Activated CD4-positive, alpha-beta T cell treated with anti-CD3 and anti-CD28 coated beads for 48 hours (primary cell): ENCODE data around the gene TTC13.

Source experiments
- DNase-seq: peaks from one replicate; pipeline ENCODE4 v3.0.0-alpha.2; 2020

TTC13 gene

DNA sequence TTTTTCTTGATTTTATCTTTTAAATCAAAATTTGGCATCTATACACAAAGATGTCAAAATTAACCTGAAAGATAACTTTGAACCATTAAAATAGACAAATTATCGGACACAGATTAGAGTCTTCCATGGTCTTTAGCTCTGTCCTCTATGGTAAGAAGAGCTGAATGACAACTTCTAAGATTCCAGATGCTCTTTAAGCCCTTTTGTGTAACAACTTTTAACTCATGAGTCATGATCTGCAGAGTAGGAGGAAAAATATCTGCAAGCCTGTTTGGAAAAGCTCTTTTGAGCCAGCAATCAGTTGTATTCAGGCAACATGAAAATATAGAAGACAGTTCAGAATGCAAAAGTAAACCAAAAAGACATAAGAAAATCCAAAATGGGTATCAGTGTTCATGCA, 37.8 kb downstream of the TTC13 start:
- DNase-seq: no peak

DNA sequence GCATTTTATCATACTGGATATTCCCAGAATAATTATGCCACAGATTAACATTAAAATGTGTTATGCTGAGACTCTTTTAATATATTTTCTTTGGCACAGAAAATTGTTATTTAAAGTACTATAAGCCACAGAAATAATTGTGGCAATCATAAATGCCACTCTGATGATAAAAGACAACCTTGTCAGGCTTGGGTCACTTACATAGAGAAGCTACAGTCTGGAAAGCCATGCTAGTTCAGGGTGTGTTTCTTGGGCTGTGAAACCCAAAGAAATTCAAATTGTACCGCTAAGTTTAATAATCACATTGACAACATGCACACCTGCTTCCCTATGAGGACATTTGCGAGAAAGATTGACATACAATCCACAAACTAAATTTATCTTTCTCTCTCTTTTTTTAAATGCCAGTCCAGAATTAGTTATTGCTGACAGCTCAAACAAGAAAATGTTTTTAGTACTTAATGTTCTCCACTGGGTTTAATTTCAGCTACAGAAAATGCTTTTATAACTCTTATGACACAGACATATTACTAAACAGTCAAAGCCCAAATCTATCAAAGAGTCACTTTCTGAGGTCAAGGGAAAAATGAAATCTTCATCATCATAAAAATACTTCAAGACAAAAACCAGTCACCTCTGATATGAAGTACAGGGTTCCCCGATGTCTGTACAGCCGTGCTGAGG, 38.7 kb downstream of the TTC13 start:
- DNase-seq: no peak

DNA sequence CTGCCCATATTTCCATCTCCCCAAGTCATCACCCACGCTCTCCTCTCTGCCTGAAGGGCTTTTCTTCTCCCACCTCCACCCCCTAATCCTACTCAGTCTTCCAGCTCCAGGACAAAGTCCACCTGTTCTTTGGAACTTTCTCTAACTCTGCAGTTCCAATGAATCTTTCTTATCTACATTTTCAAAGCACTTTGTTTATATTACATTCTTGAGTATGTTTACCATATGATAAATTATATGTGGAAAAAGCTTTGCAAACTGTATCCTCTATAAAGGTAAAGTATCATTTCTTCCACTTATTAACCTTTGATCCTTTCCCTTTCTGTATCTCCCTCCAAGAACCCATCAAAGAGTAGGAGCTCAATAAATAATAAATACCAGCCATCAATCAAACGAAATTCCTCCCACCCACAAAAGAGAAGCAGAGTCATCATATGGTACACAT, 39.7 kb downstream of the TTC13 start:
- DNase-seq: no peak

DNA sequence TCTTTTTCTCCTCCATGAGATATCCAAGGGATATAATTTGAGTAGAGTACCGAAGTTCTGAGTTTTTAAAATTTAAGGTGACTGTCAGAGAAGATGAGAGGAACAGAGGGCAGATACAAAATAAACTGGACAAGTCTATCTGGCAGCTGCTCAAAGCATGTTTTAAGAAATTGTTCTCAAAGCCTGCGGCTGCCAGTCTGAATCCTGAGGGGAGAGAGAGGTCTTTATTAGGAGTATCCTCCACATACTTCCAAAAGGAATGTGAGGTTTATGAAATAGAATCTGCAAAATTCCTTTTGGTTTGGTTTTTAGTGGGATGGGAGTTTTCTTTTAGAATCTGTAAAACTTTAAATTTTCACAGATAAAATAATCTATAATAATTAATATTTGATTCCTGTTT, 41.3 kb downstream of the TTC13 start:
- no peak for DNase-seq

DNA sequence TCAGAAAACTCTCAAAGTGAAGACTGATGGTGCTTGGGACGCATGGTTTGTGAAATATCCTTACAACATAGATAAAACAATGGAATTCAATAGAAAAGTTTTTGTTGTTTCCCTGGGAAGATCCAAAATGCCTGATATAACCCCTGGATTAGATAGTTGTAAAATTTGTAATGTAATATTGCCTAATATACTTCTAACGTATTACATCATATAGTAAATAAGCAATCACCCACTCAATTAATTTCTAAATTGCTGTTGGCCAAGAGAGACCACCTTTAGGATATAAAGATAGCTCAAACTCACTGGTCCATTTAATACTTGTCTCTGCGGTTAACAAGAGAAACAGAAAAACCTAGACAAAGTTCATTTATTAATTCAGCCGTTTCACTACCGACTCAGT, 42.2 kb downstream of the TTC13 start:
- DNase-seq: no peak

DNA sequence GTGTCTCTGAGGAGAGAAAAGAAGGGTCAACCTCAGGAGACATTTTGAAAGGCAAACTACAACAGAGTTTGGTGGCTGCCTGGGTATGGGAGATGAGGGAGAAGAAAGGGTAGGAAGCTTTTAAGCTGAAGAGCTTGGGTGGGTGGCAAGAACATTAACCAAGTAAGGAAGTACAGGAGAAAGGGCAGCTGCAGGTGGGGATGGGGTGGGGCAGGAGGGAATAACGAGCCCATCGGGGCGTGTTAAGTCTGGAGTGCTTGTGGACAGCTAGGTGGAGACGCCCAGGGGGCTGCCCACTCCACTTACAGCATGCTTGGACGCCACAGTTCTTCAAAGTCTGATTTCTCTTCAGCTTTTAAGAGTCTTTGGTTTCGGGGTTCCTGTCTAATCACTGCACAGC, 42.8 kb downstream of the TTC13 start:
- DNase-seq: no peak

DNA sequence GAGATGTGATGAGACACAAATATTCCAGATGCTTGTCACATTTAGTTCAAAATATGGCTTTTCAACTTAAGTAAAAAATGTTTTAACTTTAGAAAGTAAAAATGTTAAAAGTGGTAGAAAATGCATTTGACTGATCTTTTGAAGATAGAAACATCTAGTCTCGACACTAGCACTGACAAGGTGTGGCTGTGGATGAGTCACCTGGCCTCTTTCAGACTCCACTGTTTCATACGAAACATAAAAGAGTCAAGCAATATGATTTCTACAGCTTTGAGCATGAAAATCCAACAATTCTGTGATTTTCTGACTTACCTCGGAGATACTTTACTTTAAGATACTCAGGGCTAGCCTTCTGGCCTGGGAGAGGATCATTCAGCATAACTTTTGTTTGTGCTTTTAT, 47.7 kb downstream of the TTC13 start:
- DNase-seq: no peak

DNA sequence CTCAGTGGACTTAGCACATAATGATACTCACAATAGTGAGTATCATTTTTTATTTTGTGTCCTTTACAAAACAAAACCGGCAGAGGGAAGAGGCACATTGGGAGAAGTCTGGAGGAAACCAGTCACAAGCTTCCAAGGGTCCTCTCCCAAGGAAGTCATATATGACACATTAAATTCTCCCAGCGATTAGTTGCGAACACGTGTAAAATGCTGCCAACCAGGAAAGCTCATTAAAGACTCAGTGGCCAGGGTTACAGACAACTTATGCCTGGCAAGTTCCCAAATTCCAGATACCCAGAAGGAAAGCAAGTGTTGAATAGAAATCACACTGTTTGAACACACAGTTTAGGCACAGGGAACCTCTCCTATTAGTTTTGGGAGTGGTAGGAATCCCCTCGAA, 52.5 kb downstream of the TTC13 start:
- no peak for DNase-seq

DNA sequence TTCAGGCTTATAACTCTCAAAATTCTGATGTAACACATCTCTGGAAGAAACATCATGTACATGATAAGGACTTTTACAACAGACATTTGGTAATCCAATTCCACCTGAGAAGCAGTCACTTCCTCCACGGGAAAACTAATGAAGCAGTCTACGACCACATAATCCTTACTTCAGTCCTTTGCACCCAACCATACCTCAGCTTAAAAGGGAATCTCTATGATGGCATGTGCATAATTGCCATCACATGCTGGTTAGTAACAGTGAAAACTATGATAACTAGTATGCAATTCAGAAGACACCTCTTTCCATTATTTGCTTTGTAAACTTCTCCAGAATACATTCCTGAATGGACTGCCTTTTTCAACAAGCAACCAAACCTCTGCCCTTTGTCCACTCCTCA, 53.1 kb downstream of the TTC13 start:
- no peak for DNase-seq

DNA sequence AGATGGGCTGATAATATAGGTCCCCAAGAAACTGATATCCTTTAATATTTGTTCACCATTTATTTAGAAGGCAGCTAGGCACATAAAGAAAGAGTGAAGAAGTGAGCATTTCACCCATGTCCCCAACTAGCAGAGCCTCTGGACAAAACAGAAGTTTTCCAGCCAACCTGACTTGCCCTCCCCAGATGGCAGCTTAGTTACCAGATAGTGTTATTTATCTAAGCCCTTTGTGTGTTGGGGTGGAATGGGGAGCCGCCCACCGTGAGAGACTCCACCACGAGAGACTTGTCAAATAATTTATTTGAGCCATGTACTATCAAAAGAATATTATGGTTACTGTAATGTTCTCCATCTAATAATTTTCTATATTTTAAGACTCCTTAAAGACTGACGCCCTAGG, 55.5 kb downstream of the TTC13 start:
- DNase-seq: no peak

DNA sequence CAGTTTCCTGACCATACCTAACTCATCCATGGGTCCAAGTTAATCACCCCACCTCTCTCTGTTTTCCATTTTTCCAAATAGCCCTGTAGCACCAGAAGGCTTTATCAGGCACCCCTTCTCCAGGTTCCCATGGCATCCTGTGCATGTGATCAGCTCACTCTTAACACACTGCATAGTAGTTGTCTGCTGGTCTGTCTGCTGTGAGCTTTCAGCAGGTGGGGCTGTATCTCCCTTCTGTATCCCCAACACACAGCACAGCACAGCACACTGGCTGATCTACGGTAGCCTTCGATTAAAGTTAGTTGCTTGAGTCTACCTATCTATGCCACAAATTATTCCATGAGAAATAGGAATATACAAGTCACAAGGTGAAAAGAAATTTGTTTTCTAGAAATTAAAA, 56.0 kb downstream of the TTC13 start:
- DNase-seq: no peak

DNA sequence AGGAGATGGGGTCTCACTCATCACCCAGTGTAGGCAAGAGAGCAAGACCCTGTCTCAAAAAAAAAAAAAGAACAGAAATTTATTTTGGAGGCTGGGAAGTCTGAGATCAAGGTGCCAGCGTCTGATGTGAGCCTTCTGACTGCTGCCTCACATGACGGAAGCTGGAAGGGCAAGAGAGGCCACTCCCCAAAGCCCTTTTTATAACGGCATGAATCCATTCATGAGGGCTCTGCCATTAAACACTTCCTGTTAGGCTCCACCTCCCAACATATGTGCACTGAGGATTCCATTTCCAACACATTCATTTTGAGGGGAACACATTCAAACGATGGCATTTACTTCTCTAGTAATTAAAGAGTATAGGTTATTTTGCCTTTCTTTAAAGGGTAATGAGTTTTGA, 59.5 kb downstream of the TTC13 start:
- no peak for DNase-seq

DNA sequence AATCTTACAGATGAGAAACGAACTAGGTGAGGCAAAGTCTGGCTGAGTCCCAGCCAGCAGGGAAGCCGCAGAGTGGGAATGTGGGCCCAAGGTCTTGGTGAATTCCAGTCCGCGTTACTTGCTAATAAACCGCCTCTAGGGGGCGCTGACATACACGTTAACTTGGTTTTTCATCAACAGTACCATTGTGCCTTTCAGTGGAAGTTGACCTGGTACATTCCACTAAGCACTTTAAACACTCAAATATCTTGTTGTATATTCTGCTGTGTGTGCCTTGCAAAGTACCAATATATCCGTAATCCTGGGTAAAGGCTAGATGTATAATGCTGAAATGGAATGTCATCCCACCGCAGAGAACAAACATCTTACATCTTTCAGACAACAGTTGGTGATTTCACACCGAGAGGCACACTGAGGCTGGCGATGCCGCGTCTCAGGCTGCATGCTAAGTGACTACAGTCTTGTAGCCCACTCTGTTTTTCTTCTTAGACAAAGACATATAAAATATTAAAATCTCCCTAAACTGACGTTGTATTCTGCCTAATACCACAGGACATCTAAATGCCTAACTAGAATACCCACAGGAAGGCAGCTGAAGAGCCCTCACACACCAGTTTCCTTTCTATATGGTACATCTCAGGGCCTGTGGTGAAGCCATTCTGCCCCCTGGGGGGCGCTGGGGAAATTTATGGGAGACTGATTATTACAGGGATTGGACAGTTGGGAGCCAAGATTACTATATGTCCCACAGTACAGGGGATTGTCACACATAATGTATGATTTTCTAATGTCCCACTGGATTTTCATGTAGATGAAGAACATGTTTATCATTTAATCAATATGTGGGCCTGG, 61.2 kb downstream of the TTC13 start:
- peak; percentile 82 for DNase-seq

DNA sequence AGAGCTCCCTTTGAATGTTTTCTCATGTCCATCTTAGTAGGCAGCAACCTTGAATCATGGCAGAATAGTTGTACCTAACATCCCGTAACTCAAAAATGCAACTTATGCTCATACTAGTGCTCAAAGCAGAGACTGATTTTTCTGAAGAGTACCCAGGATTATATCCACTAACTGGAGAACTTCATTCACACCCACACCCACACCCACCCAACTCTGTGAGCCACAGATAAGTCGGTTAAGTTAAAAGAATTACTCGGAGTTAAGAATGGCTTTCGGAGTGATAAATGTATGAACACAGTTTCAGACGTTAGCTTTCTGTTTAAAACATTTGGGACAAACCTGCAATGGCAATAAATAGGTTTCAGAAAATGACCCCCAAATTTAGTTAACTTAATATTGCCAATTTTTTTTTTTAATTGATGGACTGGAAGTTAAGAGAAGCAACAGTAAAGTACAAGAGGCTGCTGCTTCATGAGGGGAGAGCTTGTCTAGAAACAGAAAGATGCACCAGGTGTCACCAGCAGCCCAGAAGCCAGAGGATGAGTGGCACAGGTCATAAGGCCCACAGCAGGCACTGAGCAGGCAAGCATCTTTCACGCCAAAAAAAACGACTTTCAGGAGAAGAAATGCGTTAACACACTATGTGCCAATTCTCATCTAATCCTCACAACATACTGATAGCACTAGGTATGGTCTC, 61.9 kb downstream of the TTC13 start:
- DNase-seq: no peak

DNA sequence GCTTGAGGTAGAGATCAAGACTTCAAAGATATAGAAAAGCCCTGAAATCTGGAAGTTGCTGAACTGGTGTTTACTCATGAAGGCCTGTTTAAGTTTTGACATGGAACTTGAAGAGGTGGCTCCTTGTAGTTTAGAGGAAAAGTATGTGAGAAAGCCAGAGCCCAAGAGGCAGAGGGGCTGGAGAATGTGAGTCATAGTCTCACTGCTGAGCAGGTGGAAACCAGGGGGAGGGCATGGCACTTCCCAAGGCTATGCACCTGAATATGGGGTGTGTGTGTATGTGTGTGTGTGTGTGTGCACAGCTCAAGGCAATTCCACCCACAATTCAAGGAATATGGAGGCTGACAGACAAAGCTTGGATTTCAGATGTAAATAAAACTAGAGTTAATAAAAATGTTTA, 63.6 kb downstream of the TTC13 start:
- DNase-seq: no peak

DNA sequence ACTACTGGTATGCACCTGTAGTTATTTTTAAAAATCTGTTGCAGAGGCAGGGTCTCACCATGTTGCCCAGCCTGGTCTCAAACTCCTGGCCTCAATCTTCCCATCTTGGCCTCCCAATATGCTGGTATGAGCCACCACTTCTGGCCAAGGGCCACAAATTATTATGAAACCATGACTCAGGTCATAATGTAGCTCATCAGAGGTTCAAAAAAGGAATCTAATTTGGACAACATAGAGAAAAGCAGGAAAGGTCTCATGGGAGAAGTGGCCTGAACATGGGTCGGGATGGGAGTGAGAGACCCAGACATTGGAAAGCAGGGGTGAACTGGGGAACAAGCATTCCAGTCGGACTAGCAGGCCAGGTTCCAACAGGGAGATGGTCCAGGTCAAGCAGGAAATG, 65.2 kb downstream of the TTC13 start:
- DNase-seq: no peak

DNA sequence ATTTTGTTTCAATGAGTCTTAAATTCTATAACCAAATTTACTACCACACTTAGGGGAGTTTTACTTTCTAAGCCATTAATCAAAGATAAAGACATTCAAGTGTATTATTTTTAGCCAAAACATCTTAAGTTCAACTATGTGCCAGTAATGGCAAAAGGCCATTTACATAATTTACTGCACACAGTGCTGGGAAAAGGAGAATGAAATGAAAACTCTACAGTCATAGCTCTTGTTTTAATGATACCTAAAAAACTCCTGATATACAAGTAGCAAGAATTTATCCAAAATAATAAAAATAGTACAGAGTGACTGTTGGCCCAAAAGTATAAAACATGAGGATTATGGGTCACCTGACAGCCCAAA, 67.9 kb downstream of the TTC13 start:
- no peak for DNase-seq

DNA sequence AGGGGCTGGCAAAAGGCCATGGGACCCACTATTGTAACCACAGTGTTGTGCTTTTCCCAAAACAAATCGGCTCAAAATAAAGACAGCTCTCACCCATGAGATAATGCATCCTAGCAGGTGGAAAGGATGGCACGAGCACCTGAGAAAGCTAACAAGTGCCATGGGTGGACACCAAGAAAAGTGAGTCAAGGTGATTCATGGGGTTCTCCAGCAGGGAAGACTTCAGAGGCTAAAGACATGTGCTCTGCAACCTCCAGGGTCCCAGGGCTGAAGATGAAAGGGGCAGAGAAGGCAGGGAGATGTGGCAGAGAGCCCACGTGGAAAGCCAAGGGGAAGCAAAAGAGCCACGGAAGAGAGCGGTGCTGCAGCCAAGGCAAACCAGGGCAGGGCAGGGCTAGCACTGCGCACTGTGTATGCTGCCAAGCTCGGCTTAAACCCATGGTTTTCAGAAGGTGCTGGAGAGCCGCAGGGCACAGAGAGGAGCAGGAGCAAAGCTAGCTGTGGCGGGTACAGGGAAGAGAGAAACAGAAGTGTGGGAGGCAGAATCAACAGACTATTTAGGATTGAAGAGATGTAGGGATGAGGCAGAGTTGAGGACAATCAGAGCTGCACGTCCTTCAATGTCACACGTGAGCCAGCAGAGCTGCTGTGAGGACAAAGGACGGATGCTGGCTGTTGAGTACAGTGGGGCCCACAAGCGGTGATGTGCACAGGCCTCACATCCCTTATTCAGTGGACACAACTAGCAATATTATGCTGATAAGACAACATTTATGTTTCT, 68.5 kb downstream of the TTC13 start:
- no peak for DNase-seq

DNA sequence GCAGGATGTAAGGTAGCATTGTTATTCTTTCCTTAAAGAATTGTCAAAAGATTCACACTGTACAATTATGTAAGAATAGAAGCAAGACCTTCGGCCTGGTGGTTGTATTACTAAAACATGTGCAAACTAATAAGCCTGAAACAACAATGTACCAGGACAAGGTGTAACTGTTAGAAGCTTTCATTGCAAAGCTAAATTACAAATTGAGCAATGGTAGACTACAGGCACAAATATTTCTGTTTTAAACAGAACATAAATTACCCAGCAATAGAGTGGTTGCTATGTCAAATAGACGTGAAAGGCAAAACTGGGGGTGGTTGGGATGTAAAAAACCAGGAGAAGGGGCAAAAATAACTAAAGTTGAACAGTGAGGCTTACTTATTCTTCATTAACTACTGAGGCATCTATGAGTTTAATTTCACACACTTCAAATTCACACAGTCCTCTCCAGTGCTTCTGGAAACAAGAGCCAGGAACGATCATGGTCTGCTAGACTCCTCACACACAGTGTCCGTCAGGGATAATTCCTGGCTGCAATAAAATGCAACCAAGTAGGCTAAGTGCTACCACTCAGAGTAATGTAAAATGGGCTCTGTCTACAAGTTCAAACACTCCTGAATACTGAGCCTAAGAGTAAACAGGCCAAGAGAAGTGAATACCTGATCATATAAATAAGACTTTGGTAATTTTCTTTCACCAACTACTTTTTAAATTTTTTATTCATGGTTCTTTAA, 71.0 kb downstream of the TTC13 start:
- DNase-seq: no peak

DNA sequence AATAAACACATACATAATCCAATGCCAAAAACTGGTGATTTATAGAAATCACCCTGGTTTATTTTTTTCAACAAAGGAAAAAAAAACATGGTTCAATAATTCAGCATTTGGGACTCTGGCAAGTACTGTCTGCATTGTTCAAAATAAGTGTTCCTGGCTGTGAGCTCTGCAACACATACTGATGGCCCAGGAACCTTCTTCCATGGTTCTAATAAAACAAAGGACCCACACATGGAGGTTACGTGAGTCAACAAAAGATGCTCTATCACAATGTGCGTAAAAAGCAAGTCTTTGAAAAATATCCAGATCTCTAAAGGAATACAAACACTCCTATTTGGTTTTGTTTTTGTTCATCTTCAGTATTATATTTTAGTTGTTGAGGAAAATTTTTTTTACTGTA, 72.4 kb downstream of the TTC13 start:
- DNase-seq: no peak

DNA sequence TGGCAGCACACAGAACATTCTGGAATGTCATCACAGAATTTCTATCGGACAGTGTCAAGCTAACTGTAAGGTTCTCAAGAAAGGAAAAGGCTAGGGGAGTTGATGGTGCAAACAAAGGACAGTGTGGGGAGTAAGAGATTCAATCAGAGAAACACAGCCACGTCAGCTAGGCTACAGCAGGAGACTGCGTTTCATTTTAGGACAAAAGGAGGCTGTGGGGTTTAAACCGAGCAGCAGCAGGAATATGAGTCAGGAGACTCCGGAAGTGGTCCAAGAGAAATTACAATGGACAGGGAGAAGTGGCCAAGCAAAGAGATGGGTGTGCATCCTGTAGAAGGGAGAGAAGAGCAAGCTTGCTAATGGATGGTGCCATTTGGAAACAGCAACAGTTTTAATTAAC, 72.9 kb downstream of the TTC13 start:
- no peak for DNase-seq

DNA sequence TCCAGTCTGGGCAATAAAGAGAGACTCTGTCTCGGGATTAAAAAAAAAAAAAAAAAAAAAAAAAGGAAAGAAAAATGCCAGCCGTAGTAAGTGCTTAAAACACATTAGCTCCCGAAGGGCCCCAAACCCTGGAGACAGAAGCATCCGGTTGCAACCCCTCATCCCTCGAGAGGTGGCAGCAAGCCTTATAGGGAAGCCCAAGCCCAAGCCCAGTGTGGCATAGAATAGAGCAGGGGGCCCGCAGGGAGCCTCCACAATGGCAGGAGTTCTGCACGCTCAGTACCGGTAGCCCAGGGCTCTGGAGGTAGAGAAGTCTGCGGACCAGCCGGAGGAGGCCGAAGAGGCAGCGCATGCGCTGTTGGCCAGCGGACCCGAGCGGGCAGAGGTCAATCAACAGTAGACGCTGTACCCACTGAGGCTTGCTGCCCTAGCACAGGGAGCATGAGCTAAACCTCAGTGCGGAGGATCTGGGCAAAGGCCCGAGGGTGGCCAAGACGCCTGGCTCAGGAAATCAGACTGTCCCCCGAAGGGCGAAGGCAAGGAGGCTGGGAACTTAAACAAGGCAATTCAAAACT, 76.2 kb downstream of the TTC13 start:
- no peak for DNase-seq
